ENCODE results near the gene GGCX. TPM values are rescaled to one million over a fixed set of nuclear protein-coding genes. Genes with fewer than 3 reads are reported as not detected.

GGCX gene
- total and polyA plus RNA-seq, 9 of the 15 experiments (the other 6 are each of a cell fraction or from before 2014, with no cell fraction given): 14.4 to 47.1 (median 28.1) TPM

DNA sequence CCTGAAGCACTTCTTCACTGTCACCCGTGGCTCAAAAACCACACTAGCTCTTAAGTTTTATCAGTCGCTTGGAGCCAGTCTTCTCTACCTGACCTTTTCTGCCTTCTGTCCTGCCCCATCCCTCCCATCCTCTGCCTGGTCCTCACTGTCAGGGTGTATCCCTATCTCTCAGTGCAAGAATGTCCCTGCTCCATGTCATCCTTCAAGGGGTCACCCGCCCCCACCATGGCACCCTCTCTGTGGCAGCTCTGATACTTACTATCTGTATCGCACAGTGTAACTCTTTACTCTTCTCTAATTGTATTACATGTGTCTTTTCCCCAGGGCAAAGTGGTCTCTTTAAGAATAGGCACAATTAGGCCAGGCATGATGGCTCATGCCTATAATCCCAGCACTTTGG, 27.4 kb upstream of the GGCX start (continued):
- TF ChIP-seq SP1 (CRISPR knock-in tag; IDR thresholded peaks at IDR 0.05) (no peak), DPF2 (IDR thresholded peaks at IDR 0.05) (peak; percentile 26; the same call in 1 of the 2 replicates), ZNF408 (CRISPR knock-in tag; IDR thresholded peaks at IDR 0.05; ENCODE audit: low read depth) (no peak), ZNF354B (CRISPR knock-in tag; IDR thresholded peaks at IDR 0.05) (no peak), ARID1B (IDR thresholded peaks at IDR 0.05) (peak; percentile 68; the same call in 1 of the 2 replicates), EGR1 (conservative IDR thresholded peaks at IDR 0.05) (peak; percentile 76), ELF4 (CRISPR knock-in tag; IDR thresholded peaks at IDR 0.05) (no peak), RFX5 (IDR thresholded peaks at IDR 0.05; ENCODE audit: low read depth, low read length) (no peak), CC2D1A (IDR thresholded peaks at IDR 0.05) (peak; percentile 30; the same call in 1 of the 2 replicates), THRAP3 (IDR thresholded peaks at IDR 0.05; ENCODE audit: borderline replicate concordance) (no peak), ZNF232 (CRISPR knock-in tag; IDR thresholded peaks at IDR 0.05) (no peak), RCOR1 (IDR thresholded peaks at IDR 0.05; ENCODE audit: borderline replicate concordance in 1 of 2, low read depth in 2 of 2, low read length in 2 of 2) (no peak; a peak in 1 of 4 replicates)
- TF ChIP-seq, protein P1, sequence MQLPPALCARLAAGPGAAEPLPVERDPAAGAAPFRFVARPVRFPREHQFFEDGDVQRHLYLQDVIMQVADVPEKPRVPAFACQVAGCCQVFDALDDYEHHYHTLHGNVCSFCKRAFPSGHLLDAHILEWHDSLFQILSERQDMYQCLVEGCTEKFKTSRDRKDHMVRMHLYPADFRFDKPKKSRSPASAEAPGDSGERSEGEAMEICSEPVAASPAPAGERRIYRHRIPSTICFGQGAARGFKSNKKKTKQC (CRISPR knock-in tag; IDR thresholded peaks at IDR 0.05): no peak
- TF ChIP-seq, protein P2, sequence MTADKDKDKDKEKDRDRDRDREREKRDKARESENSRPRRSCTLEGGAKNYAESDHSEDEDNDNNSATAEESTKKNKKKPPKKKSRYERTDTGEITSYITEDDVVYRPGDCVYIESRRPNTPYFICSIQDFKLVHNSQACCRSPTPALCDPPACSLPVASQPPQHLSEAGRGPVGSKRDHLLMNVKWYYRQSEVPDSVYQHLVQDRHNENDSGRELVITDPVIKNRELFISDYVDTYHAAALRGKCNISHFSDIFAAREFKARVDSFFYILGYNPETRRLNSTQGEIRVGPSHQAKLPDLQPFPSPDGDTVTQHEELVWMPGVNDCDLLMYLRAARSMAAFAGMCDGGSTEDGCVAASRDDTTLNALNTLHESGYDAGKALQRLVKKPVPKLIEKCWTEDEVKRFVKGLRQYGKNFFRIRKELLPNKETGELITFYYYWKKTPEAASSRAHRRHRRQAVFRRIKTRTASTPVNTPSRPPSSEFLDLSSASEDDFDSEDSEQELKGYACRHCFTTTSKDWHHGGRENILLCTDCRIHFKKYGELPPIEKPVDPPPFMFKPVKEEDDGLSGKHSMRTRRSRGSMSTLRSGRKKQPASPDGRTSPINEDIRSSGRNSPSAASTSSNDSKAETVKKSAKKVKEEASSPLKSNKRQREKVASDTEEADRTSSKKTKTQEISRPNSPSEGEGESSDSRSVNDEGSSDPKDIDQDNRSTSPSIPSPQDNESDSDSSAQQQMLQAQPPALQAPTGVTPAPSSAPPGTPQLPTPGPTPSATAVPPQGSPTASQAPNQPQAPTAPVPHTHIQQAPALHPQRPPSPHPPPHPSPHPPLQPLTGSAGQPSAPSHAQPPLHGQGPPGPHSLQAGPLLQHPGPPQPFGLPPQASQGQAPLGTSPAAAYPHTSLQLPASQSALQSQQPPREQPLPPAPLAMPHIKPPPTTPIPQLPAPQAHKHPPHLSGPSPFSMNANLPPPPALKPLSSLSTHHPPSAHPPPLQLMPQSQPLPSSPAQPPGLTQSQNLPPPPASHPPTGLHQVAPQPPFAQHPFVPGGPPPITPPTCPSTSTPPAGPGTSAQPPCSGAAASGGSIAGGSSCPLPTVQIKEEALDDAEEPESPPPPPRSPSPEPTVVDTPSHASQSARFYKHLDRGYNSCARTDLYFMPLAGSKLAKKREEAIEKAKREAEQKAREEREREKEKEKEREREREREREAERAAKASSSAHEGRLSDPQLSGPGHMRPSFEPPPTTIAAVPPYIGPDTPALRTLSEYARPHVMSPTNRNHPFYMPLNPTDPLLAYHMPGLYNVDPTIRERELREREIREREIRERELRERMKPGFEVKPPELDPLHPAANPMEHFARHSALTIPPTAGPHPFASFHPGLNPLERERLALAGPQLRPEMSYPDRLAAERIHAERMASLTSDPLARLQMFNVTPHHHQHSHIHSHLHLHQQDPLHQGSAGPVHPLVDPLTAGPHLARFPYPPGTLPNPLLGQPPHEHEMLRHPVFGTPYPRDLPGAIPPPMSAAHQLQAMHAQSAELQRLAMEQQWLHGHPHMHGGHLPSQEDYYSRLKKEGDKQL (CRISPR knock-in tag; IDR thresholded peaks at IDR 0.05; ENCODE audit: borderline replicate concordance): no peak
- TF ChIP-seq, protein P3, sequence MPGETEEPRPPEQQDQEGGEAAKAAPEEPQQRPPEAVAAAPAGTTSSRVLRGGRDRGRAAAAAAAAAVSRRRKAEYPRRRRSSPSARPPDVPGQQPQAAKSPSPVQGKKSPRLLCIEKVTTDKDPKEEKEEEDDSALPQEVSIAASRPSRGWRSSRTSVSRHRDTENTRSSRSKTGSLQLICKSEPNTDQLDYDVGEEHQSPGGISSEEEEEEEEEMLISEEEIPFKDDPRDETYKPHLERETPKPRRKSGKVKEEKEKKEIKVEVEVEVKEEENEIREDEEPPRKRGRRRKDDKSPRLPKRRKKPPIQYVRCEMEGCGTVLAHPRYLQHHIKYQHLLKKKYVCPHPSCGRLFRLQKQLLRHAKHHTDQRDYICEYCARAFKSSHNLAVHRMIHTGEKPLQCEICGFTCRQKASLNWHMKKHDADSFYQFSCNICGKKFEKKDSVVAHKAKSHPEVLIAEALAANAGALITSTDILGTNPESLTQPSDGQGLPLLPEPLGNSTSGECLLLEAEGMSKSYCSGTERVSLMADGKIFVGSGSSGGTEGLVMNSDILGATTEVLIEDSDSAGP (CRISPR knock-in tag; IDR thresholded peaks at IDR 0.05): no peak
- TF ChIP-seq, protein P4, sequence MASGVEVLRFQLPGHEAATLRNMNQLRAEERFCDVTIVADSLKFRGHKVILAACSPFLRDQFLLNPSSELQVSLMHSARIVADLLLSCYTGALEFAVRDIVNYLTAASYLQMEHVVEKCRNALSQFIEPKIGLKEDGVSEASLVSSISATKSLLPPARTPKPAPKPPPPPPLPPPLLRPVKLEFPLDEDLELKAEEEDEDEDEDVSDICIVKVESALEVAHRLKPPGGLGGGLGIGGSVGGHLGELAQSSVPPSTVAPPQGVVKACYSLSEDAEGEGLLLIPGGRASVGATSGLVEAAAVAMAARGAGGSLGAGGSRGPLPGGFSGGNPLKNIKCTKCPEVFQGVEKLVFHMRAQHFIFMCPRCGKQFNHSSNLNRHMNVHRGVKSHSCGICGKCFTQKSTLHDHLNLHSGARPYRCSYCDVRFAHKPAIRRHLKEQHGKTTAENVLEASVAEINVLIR (CRISPR knock-in tag; IDR thresholded peaks at IDR 0.05): no peak
- TF ChIP-seq, protein P5, sequence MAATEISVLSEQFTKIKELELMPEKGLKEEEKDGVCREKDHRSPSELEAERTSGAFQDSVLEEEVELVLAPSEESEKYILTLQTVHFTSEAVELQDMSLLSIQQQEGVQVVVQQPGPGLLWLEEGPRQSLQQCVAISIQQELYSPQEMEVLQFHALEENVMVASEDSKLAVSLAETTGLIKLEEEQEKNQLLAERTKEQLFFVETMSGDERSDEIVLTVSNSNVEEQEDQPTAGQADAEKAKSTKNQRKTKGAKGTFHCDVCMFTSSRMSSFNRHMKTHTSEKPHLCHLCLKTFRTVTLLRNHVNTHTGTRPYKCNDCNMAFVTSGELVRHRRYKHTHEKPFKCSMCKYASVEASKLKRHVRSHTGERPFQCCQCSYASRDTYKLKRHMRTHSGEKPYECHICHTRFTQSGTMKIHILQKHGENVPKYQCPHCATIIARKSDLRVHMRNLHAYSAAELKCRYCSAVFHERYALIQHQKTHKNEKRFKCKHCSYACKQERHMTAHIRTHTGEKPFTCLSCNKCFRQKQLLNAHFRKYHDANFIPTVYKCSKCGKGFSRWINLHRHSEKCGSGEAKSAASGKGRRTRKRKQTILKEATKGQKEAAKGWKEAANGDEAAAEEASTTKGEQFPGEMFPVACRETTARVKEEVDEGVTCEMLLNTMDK (IDR thresholded peaks at IDR 0.05; ENCODE audit: borderline replicate concordance, insufficient read depth, low read depth, low read length, poor library complexity, severe bottlenecking): no peak

All from K562 (cell line).